Activated T-cell treated with anti-CD3 and anti-CD28 coated beads, Interleukin-2, amount 50 U/mL, for 72 hours (primary cell): Measurements from ENCODE around the gene TMEM212. TPM values are rescaled to one million over a fixed set of nuclear protein-coding genes. Genes with fewer than 3 reads are reported as not detected.

ENCODE experiments used
- ATAC-seq, 2 donors: fragments of 150-1000 bp; cut with Tn5 transposase; replicated peaks in 1 of 2; 2 replicates each; pipeline ENCODE4 v1.10.0; 2021; ENCODE audit warnings: moderate library complexity in 2 of 2, mild to moderate bottlenecking in 1 of 2
- DNase-seq, 2 donors: peaks; one replicate each; pipeline ENCODE4 v3.0.0; 2021 to 2022; ENCODE audit warnings: mixed read lengths in 1 of 2
- H3K27ac Mint-ChIP-seq: one replicate; pipeline ENCODE4 v1.8.0; 2022; ENCODE audit warnings: mild to moderate bottlenecking, moderate library complexity, mixed read lengths
- H3K27me3 Mint-ChIP-seq: one replicate; pipeline ENCODE4 v1.8.0; 2022; ENCODE audit warnings: low read depth, mixed read lengths
- H3K36me3 Mint-ChIP-seq, 2 donors: one replicate each; pipeline ENCODE4 v1.8.0; 2022; ENCODE audit warnings: mixed read lengths in 2 of 2, mild to moderate bottlenecking in 1 of 2; ENCODE audit not compliant: insufficient read depth in 2 of 2
- H3K4me1 Mint-ChIP-seq: one replicate; pipeline ENCODE4 v1.8.0; 2022; ENCODE audit warnings: low read depth, mixed read lengths
- H3K4me3 Mint-ChIP-seq, 2 donors: one replicate each; pipeline ENCODE4 v1.8.0; 2022; ENCODE audit warnings: mild to moderate bottlenecking in 2 of 2, mixed read lengths in 2 of 2, moderate library complexity in 2 of 2
- H3K9me3 Mint-ChIP-seq, 2 donors: one replicate each; pipeline ENCODE4 v1.8.0; 2022; ENCODE audit warnings: mixed read lengths in 2 of 2
- total RNA-seq, 2 donors: library from RNA; stranded (reverse); gene quantifications; one replicate each; pipeline ENCODE4 v1.2.3, GENCODE V29; 2022

Gene TMEM212
- total RNA-seq, 2 donors from 2014 or later, result not detected

GRCh38 chr3:171862392-171862791 lies 19.2 kb downstream of the TMEM212 start:
- no peak for ATAC-seq
- peaks cover 0 to 3% of the 10 kb centered on the region in 2 donors for H3K36me3 Mint-ChIP-seq

GRCh38 chr3:171862993-171863521 lies 19.9 kb downstream of the TMEM212 start:
- H3K27me3 Mint-ChIP-seq, result peaks cover 15% of the 10 kb centered on the region
- H3K36me3 Mint-ChIP-seq, result peaks cover 0 to 2% of the 10 kb centered on the region in 2 donors
- DNase-seq (no peak), ATAC-seq (no peak)
- H3K4me1 Mint-ChIP-seq, result no peaks in the 10 kb centered on the region
- no peak overlapping the region for H3K4me3 Mint-ChIP-seq
- no peak overlapping the region for H3K27ac Mint-ChIP-seq
- H3K9me3 Mint-ChIP-seq, result no peaks in the 10 kb centered on the region

More at GRCh38 chr3:171862392-171862791, 19.2 kb downstream of the TMEM212 start:
- no peak overlapping the region for H3K27ac Mint-ChIP-seq
- H3K27me3 Mint-ChIP-seq, result peaks cover 15% of the 10 kb centered on the region
- DNase-seq, result no peak
- no peaks in the 10 kb centered on the region for H3K4me1 Mint-ChIP-seq
- no peaks in the 10 kb centered on the region for H3K9me3 Mint-ChIP-seq
- H3K4me3 Mint-ChIP-seq, result no peak overlapping the region

DNA sequence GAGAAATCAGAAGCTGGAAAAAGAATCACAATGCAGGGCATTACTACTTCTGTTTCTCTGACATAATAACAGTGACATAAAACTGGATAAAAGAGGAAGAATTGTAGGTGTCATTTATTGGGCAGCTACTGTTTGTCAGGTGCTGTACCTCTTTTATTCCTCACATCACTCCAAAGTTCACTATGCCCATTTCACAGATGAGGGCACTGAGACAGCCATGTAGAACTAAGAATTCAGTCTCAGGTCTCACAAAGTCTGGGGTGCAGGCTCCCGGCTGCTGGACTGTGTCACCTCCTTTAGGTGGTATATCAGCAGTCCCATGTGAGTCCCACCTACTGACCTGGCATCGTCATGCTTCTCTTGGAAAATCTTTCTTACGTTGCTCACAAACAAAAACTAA lies 20.8 kb downstream of the TMEM212 start:
- DNase-seq, result no peak
- ATAC-seq, result no peak
- Mint-ChIP-seq H3K4me3 (no peak overlapping the region), H3K36me3 (no peaks in the 10 kb centered on the region), H3K9me3 (no peaks in the 10 kb centered on the region), H3K27ac (no peak overlapping the region), H3K4me1 (no peaks in the 10 kb centered on the region), H3K27me3 (peaks cover 15% of the 10 kb centered on the region)

DNA sequence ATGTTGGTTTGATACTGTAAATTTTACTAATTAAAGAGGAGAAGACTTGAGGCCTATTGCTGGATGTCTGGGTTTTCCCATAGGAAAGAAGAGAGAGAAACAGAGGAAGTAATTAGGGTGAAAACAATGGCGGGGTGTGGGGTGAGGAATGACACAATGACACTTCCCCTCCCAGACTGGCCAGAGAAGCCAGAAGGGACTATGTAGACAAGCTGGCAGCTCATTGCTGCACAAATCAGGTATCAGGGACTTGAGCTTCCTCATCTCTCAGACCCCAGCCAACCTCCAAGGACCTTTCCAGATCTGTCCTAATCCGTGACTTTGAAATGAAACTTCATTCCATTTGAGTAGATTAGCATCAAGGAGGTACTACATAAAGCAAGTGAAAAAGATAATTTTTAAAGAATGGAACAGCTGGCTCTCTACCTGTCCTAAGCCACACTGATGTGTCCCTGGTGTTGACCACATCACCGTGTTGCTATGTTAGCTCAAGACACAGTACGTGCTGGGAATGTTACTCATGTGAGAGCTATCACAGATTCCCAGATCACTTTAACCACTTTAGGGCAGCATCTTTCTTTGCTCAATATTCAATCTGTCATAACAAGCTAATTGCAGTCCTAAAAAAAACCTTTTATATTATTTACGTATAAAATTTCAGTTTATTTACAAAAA lies 22.2 kb downstream of the TMEM212 start:
- Mint-ChIP-seq H3K36me3 (no peaks in the 10 kb centered on the region), H3K27me3 (peaks cover 15% of the 10 kb centered on the region), H3K4me3 (no peak overlapping the region), H3K27ac (no peak overlapping the region), H3K4me1 (no peaks in the 10 kb centered on the region), H3K9me3 (no peaks in the 10 kb centered on the region)
- DNase-seq (no peak), ATAC-seq (no peak)

DNA sequence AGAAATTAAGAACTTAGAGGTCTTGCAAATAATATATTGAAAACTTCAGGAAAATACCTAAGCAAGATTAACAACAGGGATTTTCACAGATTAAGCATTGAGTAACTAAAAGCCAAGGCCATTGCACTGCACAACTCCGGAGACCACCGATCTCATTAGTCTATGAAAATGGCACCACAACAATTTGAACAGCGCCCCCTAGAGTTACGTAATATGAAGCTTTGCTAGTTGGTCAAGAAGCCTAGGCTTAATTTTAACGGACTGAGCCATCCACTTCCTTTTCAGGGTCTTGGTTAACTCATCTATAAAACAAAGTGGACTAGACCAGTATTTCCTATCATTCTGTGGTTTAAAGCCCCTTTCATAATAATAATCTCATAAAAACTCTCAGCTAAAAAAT lies 24.8 kb downstream of the TMEM212 start:
- H3K27me3 Mint-ChIP-seq, result peaks cover 13% of the 10 kb centered on the region
- no peak for DNase-seq
- ATAC-seq, result no peak
- no peak overlapping the region for H3K4me3 Mint-ChIP-seq
- H3K9me3 Mint-ChIP-seq, result no peaks in the 10 kb centered on the region
- no peak overlapping the region for H3K27ac Mint-ChIP-seq
- no peaks in the 10 kb centered on the region for H3K36me3 Mint-ChIP-seq
- no peaks in the 10 kb centered on the region for H3K4me1 Mint-ChIP-seq

- no peaks in the 10 kb centered on the region for H3K9me3 Mint-ChIP-seq
- no peak for DNase-seq
- H3K4me3 Mint-ChIP-seq, result no peak overlapping the region
- peaks cover 5% of the 10 kb centered on the region for H3K27me3 Mint-ChIP-seq
- no peaks in the 10 kb centered on the region for H3K36me3 Mint-ChIP-seq
- ATAC-seq, result no peak
- H3K27ac Mint-ChIP-seq, result no peak overlapping the region
- H3K4me1 Mint-ChIP-seq, result peaks cover 14% of the 10 kb centered on the region
Observed at GRCh38 chr3:171871392-171872274, 28.5 kb downstream of the TMEM212 start.

- DNase-seq (no peak), ATAC-seq (no peak)
- no peak overlapping the region for H3K27ac Mint-ChIP-seq
- no peak overlapping the region for H3K4me3 Mint-ChIP-seq
- H3K9me3 Mint-ChIP-seq, result no peaks in the 10 kb centered on the region
- H3K36me3 Mint-ChIP-seq, result no peaks in the 10 kb centered on the region
- peaks cover 18% of the 10 kb centered on the region for H3K4me1 Mint-ChIP-seq
- peaks cover 12% of the 10 kb centered on the region for H3K27me3 Mint-ChIP-seq
Observed at GRCh38 chr3:171873580-171873979, 30.4 kb downstream of the TMEM212 start.

- peaks cover 13% of the 10 kb centered on the region for H3K27me3 Mint-ChIP-seq
- no peak overlapping the region for H3K4me3 Mint-ChIP-seq
- peaks cover 18% of the 10 kb centered on the region for H3K4me1 Mint-ChIP-seq
- no peak for DNase-seq
- H3K27ac Mint-ChIP-seq, result no peak overlapping the region
- no peaks in the 10 kb centered on the region for H3K9me3 Mint-ChIP-seq
- ATAC-seq, result no peak
- no peaks in the 10 kb centered on the region for H3K36me3 Mint-ChIP-seq
Observed at GRCh38 chr3:171874251-171874681, 31.1 kb downstream of the TMEM212 start.

DNA sequence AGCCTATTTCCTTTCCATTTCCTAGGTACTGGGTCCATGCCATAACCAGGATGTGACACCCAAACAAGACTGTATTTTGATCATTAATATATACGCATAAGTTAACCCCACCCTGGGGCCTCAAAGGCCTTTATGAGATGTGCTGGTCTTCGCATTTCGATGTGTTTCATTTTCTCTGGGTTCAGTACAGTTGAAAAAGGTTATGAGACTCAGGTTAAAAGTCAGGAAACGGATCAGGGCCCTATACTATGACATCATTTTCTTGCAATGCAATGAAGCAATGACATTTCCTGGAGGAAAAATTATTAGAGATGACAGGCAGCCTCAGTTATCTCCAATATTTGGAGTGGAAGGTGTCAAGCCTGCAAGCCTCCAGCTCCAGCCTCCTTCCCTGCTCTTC lies 31.7 kb downstream of the TMEM212 start:
- H3K9me3 Mint-ChIP-seq, result no peaks in the 10 kb centered on the region
- H3K36me3 Mint-ChIP-seq, result no peaks in the 10 kb centered on the region
- peaks cover 13% of the 10 kb centered on the region for H3K27me3 Mint-ChIP-seq
- ATAC-seq (no peak), DNase-seq (no peak)
- H3K4me3 Mint-ChIP-seq, result no peak overlapping the region
- no peak overlapping the region for H3K27ac Mint-ChIP-seq
- peaks cover 18% of the 10 kb centered on the region for H3K4me1 Mint-ChIP-seq

DNA sequence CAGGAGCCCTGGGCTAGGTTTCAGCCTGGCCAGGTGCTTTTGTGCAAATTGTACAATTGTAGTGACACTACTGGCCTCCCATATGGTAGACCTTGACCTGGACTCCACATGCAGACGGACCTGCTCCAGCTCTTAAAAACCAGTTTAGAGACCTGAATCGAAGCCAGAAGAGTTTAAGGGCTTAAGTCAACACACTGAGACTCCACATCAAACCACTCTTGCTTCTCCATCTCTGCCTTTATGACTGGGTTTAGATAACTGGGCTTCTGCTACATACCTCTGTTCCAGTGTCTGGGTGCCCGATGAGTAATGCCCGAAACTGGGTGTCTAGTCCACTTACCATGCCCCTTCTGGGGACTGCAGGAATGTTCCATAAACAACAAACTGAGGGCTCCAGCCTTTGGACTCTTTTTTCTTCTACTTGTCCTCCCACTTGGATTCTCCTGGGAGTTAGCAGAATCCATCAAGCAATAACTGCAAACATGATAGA lies 32.8 kb downstream of the TMEM212 start:
- Mint-ChIP-seq H3K4me3 (no peak overlapping the region), H3K4me1 (peaks cover 18% of the 10 kb centered on the region), H3K27ac (no peak overlapping the region), H3K36me3 (no peaks in the 10 kb centered on the region), H3K27me3 (peaks cover 13% of the 10 kb centered on the region), H3K9me3 (no peaks in the 10 kb centered on the region)
- peak in 1 of 2 donors; percentile 13 for DNase-seq
- peak; percentile 52 to 73 for ATAC-seq

DNA sequence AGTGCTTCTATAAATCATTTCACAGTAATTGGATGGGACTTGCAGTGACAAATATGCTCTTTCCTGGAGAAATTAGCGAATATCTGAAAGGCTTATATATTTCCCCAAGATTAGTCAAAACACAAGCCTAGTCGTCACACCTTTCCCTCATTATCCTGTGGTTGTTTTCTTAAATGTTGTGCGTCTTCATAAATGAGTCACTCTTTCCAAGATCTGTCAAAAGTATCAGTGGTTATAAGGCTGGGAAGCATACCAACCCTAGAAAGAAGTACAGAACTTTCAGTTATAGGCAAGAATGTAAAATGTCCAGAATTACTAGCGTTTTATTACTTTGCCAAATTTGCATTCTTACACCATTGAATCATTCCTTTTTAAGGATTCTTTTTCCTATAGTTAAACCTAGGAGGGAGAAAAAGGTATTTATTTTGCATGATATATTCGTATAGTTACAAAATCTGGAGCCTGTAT lies 33.6 kb downstream of the TMEM212 start:
- H3K4me3 Mint-ChIP-seq, result no peak overlapping the region
- ATAC-seq, result peak; percentile 45 to 51
- H3K27ac Mint-ChIP-seq, result no peak overlapping the region

DNA sequence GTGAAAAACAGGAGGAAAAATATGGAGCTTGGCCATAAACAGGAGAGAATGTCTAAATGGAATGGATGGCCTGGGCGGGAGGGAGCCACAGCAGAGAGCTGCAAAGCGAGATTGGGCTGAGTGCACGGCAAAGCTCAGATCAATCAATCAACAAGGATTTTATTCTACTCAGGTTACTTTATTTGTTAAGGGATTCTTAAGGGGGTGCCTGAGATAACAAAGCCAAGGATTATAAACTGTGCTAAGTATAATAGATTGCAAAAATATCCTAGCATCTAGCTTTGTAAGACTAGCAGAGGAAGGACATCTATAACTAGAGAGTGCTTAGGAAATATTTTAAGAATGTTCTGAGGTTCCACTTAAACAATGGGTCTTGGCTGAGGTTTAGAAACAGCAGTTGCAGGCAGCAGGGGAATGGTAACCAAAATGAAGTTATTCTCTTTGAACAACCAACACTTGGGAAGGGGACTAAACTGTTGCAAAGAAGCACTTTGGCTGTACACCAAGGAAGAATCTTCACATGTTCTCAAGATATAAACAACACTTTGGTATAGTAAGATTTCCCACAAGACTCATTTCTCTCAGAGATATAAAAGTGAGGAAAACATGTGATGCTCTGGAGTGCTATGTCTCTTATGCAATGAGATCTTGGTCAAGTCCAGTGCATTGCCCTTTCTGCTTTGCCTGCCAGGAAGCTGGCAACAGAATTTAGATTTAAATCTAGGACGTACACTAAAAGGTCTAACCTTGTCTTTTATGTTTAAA lies 35.5 kb downstream of the TMEM212 start:
- Mint-ChIP-seq H3K36me3 (no peaks in the 10 kb centered on the region), H3K4me1 (peaks cover 18% of the 10 kb centered on the region), H3K27me3 (peaks cover 13% of the 10 kb centered on the region), H3K27ac (no peak overlapping the region), H3K4me3 (no peak overlapping the region), H3K9me3 (no peaks in the 10 kb centered on the region)
- DNase-seq, result no peak
- no peak for ATAC-seq

More for the DNA sequence above, 33.6 kb downstream of the TMEM212 start:
- DNase-seq, result no peak
- Mint-ChIP-seq H3K27me3 (peaks cover 13% of the 10 kb centered on the region), H3K4me1 (peaks cover 18% of the 10 kb centered on the region), H3K9me3 (no peaks in the 10 kb centered on the region), H3K36me3 (no peaks in the 10 kb centered on the region)
